Spleen (tissue), 7 donors: Measurements from ENCODE around the gene PLEKHA7.

Experiments used
- CTCF ChIP-seq, 11 experiments: fragments of 200-600 bp in 7 of 11; fragments of 450-650 bp in 4 of 11; sonication (generic) in 4 of 11; IDR thresholded peaks in 8 of 11; conservative IDR thresholded peaks in 3 of 11; 1 replicate in 7 of 11; 2 replicates in 4 of 11; pipeline versions ENCODE4 v1.4.0 to v1.8.0; 2016 to 2021; ENCODE audit warnings: antibody characterized with exemption in 11 of 11, inconsistent platforms in 4 of 11, mild to moderate bottlenecking in 1 of 11
- POLR2A ChIP-seq, 3 donors: fragments of 450-650 bp; IDR thresholded peaks; one replicate each; pipeline ENCODE4 v1.5.1; 2017; ENCODE audit warnings: antibody characterized with exemption in 3 of 3, mild to moderate bottlenecking in 1 of 3
- POLR2AphosphoS5 ChIP-seq, 3 donors: sonication (generic); formaldehyde crosslinking; IDR thresholded peaks; one replicate each; pipeline ENCODE4 v1.5.1; 2017; ENCODE audit warnings: antibody characterized with exemption in 3 of 3
- donor health status: DM: no; HTN: no; CAD: no; lungs with moderate emphysema.
- donor health status: DM: no; HTN: no; CAD: no.
- donor health status: DM: no; HTN: no; CAD: no.

DNA sequence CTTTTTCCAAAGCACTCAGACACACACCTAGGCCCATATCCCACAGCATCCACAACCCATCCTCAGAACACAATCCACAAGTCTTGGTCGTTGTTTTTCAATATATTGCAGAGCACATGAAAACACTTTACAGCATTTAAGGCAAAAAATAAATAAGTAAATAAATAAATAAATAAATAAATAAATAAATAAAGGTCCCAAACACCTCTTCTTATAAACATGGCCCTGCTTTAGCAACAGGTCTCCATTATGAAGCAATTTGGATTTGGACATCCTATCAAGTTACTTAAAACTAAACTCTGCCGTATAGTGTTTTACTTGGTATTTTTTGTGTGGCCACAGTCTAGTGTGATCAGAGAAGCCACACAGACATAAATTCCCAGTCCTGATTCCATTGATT is 10.7 kb upstream of the PLEKHA7 start:
- TF ChIP-seq CTCF (IDR thresholded peaks at IDR 0.05 in 8 of 11, conservative IDR thresholded peaks at IDR 0.05 in 3 of 11) (no peak), POLR2AphosphoS5 (IDR thresholded peaks at IDR 0.05) (no peak), POLR2A (IDR thresholded peaks at IDR 0.05) (no peak)
